SK-N-SH (cell line): Measurements from ENCODE around the gene ERCC5. TPM values are rescaled to one million over a fixed set of nuclear protein-coding genes. Genes with fewer than 3 reads are reported as not detected.

ENCODE experiments used
- CTCF ChIA-PET: fragments of 300-600, 350-600 bp; formaldehyde crosslinking; extraction: SDS; loops from one replicate; lab custom pipeline; 2021; lab: Yijun Ruan, JAX
- POLR2A ChIA-PET: fragments of 350-600 bp; sonication (Branson Sonifier 250); formaldehyde crosslinking; extraction: SDS; loops from one replicate; lab custom pipeline; 2020; ENCODE audit warnings: antibody characterized with exemption, inconsistent platforms; lab: Yijun Ruan, JAX
- DNase-seq: peaks from one replicate; pipeline ENCODE4 v3.0.0; 2012
- H2AFZ ChIP-seq: fragments of 200-600 bp; sonication (generic); 2 replicates; pipeline ENCODE4 v1.8.1; 2016; ENCODE audit warnings: antibody characterized with exemption, mild to moderate bottlenecking, low read depth
- H3F3A ChIP-seq: fragments of 200-600 bp; sonication (generic); replicated peaks from 2 replicates; pipeline ENCODE3; 2016; ENCODE audit warnings: antibody characterized with exemption, mild to moderate bottlenecking; ENCODE audit not compliant: insufficient read depth
- H3K27ac ChIP-seq, 2 experiments: fragments of 200-500 bp in 1 of 2; fragments of 200-600 bp in 1 of 2; sonication (Bioruptor generic) in 1 of 2; sonication (generic), shearing (Covaris generic) in 1 of 2; 2 replicates each; pipeline versions ENCODE4 v1.5.1 to v1.6.1; 2014 to 2016; ENCODE audit warnings: low read depth in 2 of 2, inconsistent platforms in 1 of 2, low read length in 1 of 2, mild to moderate bottlenecking in 1 of 2, mixed read lengths in 1 of 2
- H3K27me3 ChIP-seq: fragments of 200-600 bp; sonication (generic), shearing (Covaris generic); 2 replicates; pipeline ENCODE4 v1.6.1; 2016; ENCODE audit warnings: mixed run types; ENCODE audit not compliant: insufficient read depth
- H3K36me3 ChIP-seq, 2 experiments: fragments of 200-500 bp in 1 of 2; fragments of 200-600 bp in 1 of 2; sonication (Bioruptor generic) in 1 of 2; sonication (generic) in 1 of 2; replicated peaks in 1 of 2; 2 replicates each; pipeline versions ENCODE3 to v1.5.1; 2014 to 2016; ENCODE audit warnings: low read length in 1 of 2, mild to moderate bottlenecking in 1 of 2; ENCODE audit not compliant: insufficient read depth in 2 of 2, control insufficient read depth in 1 of 2
- H3K4me1 ChIP-seq, 2 experiments: fragments of 200-500 bp in 1 of 2; fragments of 200-600 bp in 1 of 2; sonication (Bioruptor generic) in 1 of 2; sonication (generic), shearing (Covaris generic) in 1 of 2; 2 replicates each; pipeline versions ENCODE4 v1.5.1 to v1.6.1; 2014 to 2016; ENCODE audit warnings: low read depth in 1 of 2, low read length in 1 of 2, mixed run types in 1 of 2; ENCODE audit not compliant: insufficient read depth in 2 of 2, control insufficient read depth in 1 of 2
- H3K4me2 ChIP-seq: fragments of 200-600 bp; sonication (generic), shearing (Covaris generic); 2 replicates; pipeline ENCODE4 v1.6.1; 2017; ENCODE audit warnings: mixed run types
- H3K4me3 ChIP-seq, 2 experiments: fragments of 200-500 bp in 1 of 2; fragments of 200-600 bp in 1 of 2; sonication (Bioruptor generic) in 1 of 2; sonication (generic), shearing (Covaris generic) in 1 of 2; 2 replicates each; pipeline versions ENCODE4 v1.5.1 to v1.8.1; 2014 to 2016; ENCODE audit warnings: low read depth in 2 of 2, inconsistent platforms in 1 of 2, low read length in 1 of 2, mild to moderate bottlenecking in 1 of 2, mixed read lengths in 1 of 2, moderate library complexity in 1 of 2
- H3K79me2 ChIP-seq: fragments of 200-600 bp; sonication (generic); 2 replicates; pipeline ENCODE4 v1.8.1; 2017; ENCODE audit warnings: mild to moderate bottlenecking; ENCODE audit not compliant: insufficient read depth
- H3K9ac ChIP-seq: fragments of 200-600 bp; sonication (generic); 2 replicates; pipeline ENCODE4 v1.6.1; 2017; ENCODE audit warnings: mixed run types
- H3K9me2 ChIP-seq: fragments of 200-600 bp; sonication (generic); 2 replicates; pipeline ENCODE4 v1.6.1; 2017; ENCODE audit warnings: mixed run types
- H3K9me3 ChIP-seq: fragments of 200-600 bp; sonication (generic); 2 replicates; pipeline ENCODE4 v1.6.1; 2017; ENCODE audit warnings: mixed run types, mild to moderate bottlenecking, moderate library complexity
- H4K20me1 ChIP-seq: fragments of 200-600 bp; sonication (generic); 2 replicates; pipeline ENCODE4 v1.6.1; 2017; ENCODE audit warnings: mild to moderate bottlenecking, mixed run types; ENCODE audit not compliant: insufficient read depth
- CHD2 ChIP-seq: fragments of 150-350 bp; IDR thresholded peaks from 2 replicates; pipeline ENCODE4 v1.6.1; 2018; ENCODE audit warnings: low read length; ENCODE audit not compliant: partially characterized antibody
- ELF1 ChIP-seq: IDR thresholded peaks from 2 replicates; pipeline ENCODE4 v1.4.0; 2012
- EP300 ChIP-seq, 2 experiments: IDR thresholded peaks; 2 replicates each; pipeline versions ENCODE4 v1.4.0 to v1.6.1; 2012; ENCODE audit warnings: borderline replicate concordance in 1 of 2, low read depth in 1 of 2, low read length in 1 of 2
- FOXJ3 ChIP-seq: sonication (generic); formaldehyde crosslinking; IDR thresholded peaks from 2 replicates; pipeline ENCODE4 v1.5.1; 2020; ENCODE audit warnings: mild to moderate bottlenecking, missing genetic modification reagents
- GATA2 ChIP-seq: sonication (generic); formaldehyde crosslinking; IDR thresholded peaks from 2 replicates; pipeline ENCODE4 v1.5.0; 2020; ENCODE audit warnings: mild to moderate bottlenecking, missing genetic modification reagents
- JUND ChIP-seq: IDR thresholded peaks from 2 replicates; pipeline ENCODE4 v1.4.0; 2012
- MAX ChIP-seq: IDR thresholded peaks from 2 replicates; pipeline ENCODE4 v1.4.0; 2012; ENCODE audit warnings: low read depth
- NRF1 ChIP-seq: IDR thresholded peaks from 2 replicates; pipeline ENCODE4 v1.6.1; 2012; ENCODE audit warnings: low read depth, mild to moderate bottlenecking, low read length
- PBX3 ChIP-seq: IDR thresholded peaks from 2 replicates; pipeline ENCODE4; 2012
- POLR2AphosphoS5 ChIP-seq: IDR thresholded peaks from 2 replicates; pipeline ENCODE4 v1.6.1; 2012; ENCODE audit warnings: low read depth, low read length
- RAD21 ChIP-seq: IDR thresholded peaks from 2 replicates; pipeline ENCODE4 v1.6.1; 2012; ENCODE audit warnings: mild to moderate bottlenecking, low read length
- RCOR1 ChIP-seq: fragments of 150-350 bp; IDR thresholded peaks from 2 replicates; pipeline ENCODE4 v1.6.1; 2017; ENCODE audit warnings: antibody characterized with exemption, low read length
- RFX5 ChIP-seq: IDR thresholded peaks from 2 replicates; pipeline ENCODE4 v1.6.1; 2012; ENCODE audit warnings: mild to moderate bottlenecking, improper control_type of control experiment, low read length
- SMC3 ChIP-seq: IDR thresholded peaks from 2 replicates; pipeline ENCODE4 v1.6.1; 2012; ENCODE audit warnings: low read depth, low read length, improper control_type of control experiment
- YY1 ChIP-seq: IDR thresholded peaks from 2 replicates; pipeline ENCODE4 v1.4.0; 2012; ENCODE audit warnings: low read depth, mild to moderate bottlenecking
- WGBS: methylation state at CpG from one replicate; pipeline ENCODE4 v1.1.6; 2017; ENCODE audit warnings: low lambda C conversion rate; 5-methylcytosine and 5-hydroxymethylcytosine counted together
- polyA plus RNA-seq, 3 experiments: library from polyadenylated mRNA; depleted of rRNA; stranded (reverse); fragments of >200 nt; gene quantifications; 2 replicates each; pipeline ENCODE4 v1.2.3, GENCODE V29; 2012
- TF ChIP-seq, protein P1 (sequence below): IDR thresholded peaks from 2 replicates; pipeline ENCODE4 v1.4.0; 2012; ENCODE audit warnings: low read depth, borderline replicate concordance
- TF ChIP-seq, protein P2 (sequence below): fragments of 150-350 bp; IDR thresholded peaks from 2 replicates; pipeline ENCODE4 v1.6.1; 2016; ENCODE audit warnings: mild to moderate bottlenecking, low read depth, low read length
- TF ChIP-seq, protein P3 (sequence below): IDR thresholded peaks from 2 replicates; pipeline ENCODE4 v1.6.1; 2012; ENCODE audit warnings: mild to moderate bottlenecking, low read depth, low read length, moderate library complexity

Gene ERCC5
- polyA plus RNA-seq, 1 of the 3 experiments (the other 2 are of a cell fraction), result 14.1 TPM

DNA sequence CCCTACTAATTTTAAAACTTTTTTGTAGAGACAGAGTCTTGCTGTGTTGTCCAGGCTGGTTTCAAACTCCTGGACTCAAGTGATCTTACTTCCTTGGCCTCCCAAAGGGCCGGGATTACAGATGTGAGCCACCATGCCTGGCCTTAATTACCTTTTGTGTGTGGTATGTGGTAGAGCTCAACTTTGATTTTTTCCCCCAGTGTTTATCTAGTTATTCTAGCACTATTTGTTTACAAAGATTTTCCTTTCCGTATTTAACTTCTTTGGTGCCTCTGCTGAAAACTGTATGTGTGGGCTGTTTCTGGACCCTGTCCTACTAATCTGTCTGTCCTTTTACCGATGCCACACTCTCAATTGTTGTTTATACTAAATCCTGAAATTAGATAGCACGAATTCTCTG lies 9.4 kb upstream of the ERCC5 start (continued):
- TF ChIP-seq, protein P1, sequence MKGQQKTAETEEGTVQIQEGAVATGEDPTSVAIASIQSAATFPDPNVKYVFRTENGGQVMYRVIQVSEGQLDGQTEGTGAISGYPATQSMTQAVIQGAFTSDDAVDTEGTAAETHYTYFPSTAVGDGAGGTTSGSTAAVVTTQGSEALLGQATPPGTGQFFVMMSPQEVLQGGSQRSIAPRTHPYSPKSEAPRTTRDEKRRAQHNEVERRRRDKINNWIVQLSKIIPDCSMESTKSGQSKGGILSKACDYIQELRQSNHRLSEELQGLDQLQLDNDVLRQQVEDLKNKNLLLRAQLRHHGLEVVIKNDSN, result no peak
- no peak for TF ChIP-seq POLR2AphosphoS5
- no peak for TF ChIP-seq NRF1
- TF ChIP-seq RFX5, result no peak
- TF ChIP-seq JUND, result no peak
- TF ChIP-seq CHD2, result no peak
- no peak for TF ChIP-seq FOXJ3 (CRISPR knock-in tag)
- TF ChIP-seq, protein P2, sequence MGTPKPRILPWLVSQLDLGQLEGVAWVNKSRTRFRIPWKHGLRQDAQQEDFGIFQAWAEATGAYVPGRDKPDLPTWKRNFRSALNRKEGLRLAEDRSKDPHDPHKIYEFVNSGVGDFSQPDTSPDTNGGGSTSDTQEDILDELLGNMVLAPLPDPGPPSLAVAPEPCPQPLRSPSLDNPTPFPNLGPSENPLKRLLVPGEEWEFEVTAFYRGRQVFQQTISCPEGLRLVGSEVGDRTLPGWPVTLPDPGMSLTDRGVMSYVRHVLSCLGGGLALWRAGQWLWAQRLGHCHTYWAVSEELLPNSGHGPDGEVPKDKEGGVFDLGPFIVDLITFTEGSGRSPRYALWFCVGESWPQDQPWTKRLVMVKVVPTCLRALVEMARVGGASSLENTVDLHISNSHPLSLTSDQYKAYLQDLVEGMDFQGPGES, result no peak

DNA sequence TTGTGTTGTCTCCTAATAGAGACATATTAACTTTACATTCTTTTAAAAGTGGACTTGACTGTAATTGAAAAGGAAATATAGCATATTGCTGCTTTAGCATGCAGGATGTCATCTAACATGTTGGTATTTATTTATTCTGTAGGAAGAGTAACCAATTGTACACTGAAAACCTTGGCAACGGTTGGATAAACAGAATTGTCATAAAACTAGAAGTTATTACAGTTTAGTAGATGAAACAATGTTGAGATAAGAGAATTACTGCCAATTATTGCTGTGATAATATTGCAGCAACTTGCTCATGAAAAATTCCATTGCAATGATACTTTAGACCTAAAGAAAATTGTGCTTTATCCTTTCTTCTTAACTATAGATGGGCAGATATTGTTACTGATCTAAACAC lies 7.6 kb upstream of the ERCC5 start:
- TF ChIP-seq RAD21 (no peak), RCOR1 (no peak), YY1 (no peak), EP300 (IDR thresholded peaks at IDR 0.05; ENCODE audit: borderline replicate concordance in 1 of 2, low read depth in 1 of 2, low read length in 1 of 2) (no peak), PBX3 (no peak), GATA2 (CRISPR knock-in tag) (no peak), SMC3 (no peak), MAX (no peak), ELF1 (no peak)
- TF ChIP-seq, protein P3, sequence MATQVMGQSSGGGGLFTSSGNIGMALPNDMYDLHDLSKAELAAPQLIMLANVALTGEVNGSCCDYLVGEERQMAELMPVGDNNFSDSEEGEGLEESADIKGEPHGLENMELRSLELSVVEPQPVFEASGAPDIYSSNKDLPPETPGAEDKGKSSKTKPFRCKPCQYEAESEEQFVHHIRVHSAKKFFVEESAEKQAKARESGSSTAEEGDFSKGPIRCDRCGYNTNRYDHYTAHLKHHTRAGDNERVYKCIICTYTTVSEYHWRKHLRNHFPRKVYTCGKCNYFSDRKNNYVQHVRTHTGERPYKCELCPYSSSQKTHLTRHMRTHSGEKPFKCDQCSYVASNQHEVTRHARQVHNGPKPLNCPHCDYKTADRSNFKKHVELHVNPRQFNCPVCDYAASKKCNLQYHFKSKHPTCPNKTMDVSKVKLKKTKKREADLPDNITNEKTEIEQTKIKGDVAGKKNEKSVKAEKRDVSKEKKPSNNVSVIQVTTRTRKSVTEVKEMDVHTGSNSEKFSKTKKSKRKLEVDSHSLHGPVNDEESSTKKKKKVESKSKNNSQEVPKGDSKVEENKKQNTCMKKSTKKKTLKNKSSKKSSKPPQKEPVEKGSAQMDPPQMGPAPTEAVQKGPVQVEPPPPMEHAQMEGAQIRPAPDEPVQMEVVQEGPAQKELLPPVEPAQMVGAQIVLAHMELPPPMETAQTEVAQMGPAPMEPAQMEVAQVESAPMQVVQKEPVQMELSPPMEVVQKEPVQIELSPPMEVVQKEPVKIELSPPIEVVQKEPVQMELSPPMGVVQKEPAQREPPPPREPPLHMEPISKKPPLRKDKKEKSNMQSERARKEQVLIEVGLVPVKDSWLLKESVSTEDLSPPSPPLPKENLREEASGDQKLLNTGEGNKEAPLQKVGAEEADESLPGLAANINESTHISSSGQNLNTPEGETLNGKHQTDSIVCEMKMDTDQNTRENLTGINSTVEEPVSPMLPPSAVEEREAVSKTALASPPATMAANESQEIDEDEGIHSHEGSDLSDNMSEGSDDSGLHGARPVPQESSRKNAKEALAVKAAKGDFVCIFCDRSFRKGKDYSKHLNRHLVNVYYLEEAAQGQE, result no peak
- TF ChIP-seq, all 33 proteins: peak for 0
- H3K9me3 ChIP-seq, result no peaks in the 10 kb centered on the region
- CTCF ChIA-PET, result no interaction called here
- no peaks in the 10 kb centered on the region for H3K79me2 ChIP-seq
- no peaks in the 10 kb centered on the region for H3K4me1 ChIP-seq
- POLR2A ChIA-PET, result interaction anchor here (1.3 kb wide), 1 partner anchor 242 kb away, joined by 3 read pairs; no protein-coding TSS in a partner anchor
- 50% methylated on average over 1 of the region's 1 CpG for WGBS
- no peak overlapping the region for H3K9ac ChIP-seq
- no peaks in the 10 kb centered on the region for H3K27me3 ChIP-seq
- H3K27ac ChIP-seq, result no peak overlapping the region
- H3K9me2 ChIP-seq, result no peaks in the 10 kb centered on the region
- no peak for DNase-seq
- no peak overlapping the region for H3K4me3 ChIP-seq
- H3K36me3 ChIP-seq, result peaks cover 36 to 43% of the 10 kb centered on the region in 2 experiments
- H3F3A ChIP-seq, result peaks cover 5% of the 10 kb centered on the region
- H2AFZ ChIP-seq, result no peak overlapping the region
- no peaks in the 10 kb centered on the region for H4K20me1 ChIP-seq
- no peak overlapping the region for H3K4me2 ChIP-seq
